Psoas muscle (tissue), 8 donors: Measurements from ENCODE around the gene FAM204A. TPM values are rescaled to one million over a fixed set of nuclear protein-coding genes. Genes with fewer than 3 reads are reported as not detected.

Experiments
- ATAC-seq, 4 donors: fragments of 200-7000 bp; cut with Tn5 transposase; one replicate each; pipeline ENCODE4 v1.9.1; 2020; ENCODE audit warnings: moderate library complexity in 3 of 4, mild to moderate bottlenecking in 2 of 4
- DNase-seq, 2 donors: peaks; one replicate each; pipeline ENCODE4 v3.0.0-alpha.2; 2020
- H3K27ac ChIP-seq: fragments of 200-600 bp; one replicate; pipeline ENCODE4 v1.8.0; 2022
- H3K27me3 ChIP-seq, 3 donors: fragments of 200-600 bp in 1 of 3; one replicate each; pipeline versions ENCODE4 v1.6.1 to v1.8.0; 2013 to 2022; ENCODE audit warnings: low read length in 2 of 3, mild to moderate bottlenecking in 2 of 3, moderate library complexity in 1 of 3; ENCODE audit not compliant: insufficient read depth in 3 of 3
- H3K36me3 ChIP-seq, 2 donors: fragments of 200-600 bp in 1 of 2; one replicate each; pipeline versions ENCODE4 v1.6.1 to v1.8.0; 2013 to 2022; ENCODE audit warnings: low read depth in 1 of 2, mild to moderate bottlenecking in 1 of 2, moderate library complexity in 1 of 2; ENCODE audit not compliant: insufficient read depth in 1 of 2
- H3K4me1 ChIP-seq: fragments of 200-600 bp; one replicate; pipeline ENCODE4 v1.8.0; 2022
- H3K4me3 ChIP-seq: fragments of 200-600 bp; one replicate; pipeline ENCODE4 v1.8.0; 2022; ENCODE audit warnings: mild to moderate bottlenecking
- H3K9me3 ChIP-seq: fragments of 200-600 bp; one replicate; pipeline ENCODE4 v1.8.0; 2022
- CTCF ChIP-seq: fragments of 200-600 bp; IDR thresholded peaks from one replicate; pipeline ENCODE4 v1.8.0; 2022; ENCODE audit warnings: antibody characterized with exemption
- WGBS, 3 donors: extraction: QIAGEN DNeasy Blood & Tissue Kit; methylation state at CpG; one replicate each; pipeline versions ENCODE4 v1.1.6 to v1.1.7; 2013; 5-methylcytosine and 5-hydroxymethylcytosine counted together
- intact Hi-C, 2 donors: fragments of 100-400 bp; cut with DNase I; formaldehyde crosslinking; loops; one replicate each; pipeline versions ENCODE4 v1.11.0 to v1.14.2; 2022
- polyA plus RNA-seq, 3 donors: library from polyadenylated mRNA; stranded (reverse); fragments of 200-250 nt; gene quantifications; one replicate each; pipeline ENCODE4 v1.2.3, GENCODE V29; 2013
- total RNA-seq, 4 donors: library from RNA; stranded (reverse); fragmentation: NEBNext Ultra II Directional in 2 of 4; extraction: Animal tissue kit (Norgen Biotek cat#: 25700) in 2 of 4; gene quantifications; one replicate each; pipeline versions ENCODE4 v1.2.1 to v1.2.4, GENCODE V29; 2021 to 2023
- donor health status: healthy with polysubstance abuse.
- donor health status: DM: no; HTN: no; CAD: no; lungs with moderate emphysema.
- donor health status: Bipolar disorder and iron deficiency.
- donor health status: healthy.
- donor health status: DM: yes; HTN: yes; CAD: no.
- donor health status: DM: no; HTN: no; CAD: no.
- donor health status: DM: no; HTN: no; CAD: no.
- donor health status: DM: yes; HTN: yes; CAD: no.

Gene FAM204A
- total and polyA plus RNA-seq, 7 donors = 30.0 to 127 (median 60.8) TPM

DNA sequence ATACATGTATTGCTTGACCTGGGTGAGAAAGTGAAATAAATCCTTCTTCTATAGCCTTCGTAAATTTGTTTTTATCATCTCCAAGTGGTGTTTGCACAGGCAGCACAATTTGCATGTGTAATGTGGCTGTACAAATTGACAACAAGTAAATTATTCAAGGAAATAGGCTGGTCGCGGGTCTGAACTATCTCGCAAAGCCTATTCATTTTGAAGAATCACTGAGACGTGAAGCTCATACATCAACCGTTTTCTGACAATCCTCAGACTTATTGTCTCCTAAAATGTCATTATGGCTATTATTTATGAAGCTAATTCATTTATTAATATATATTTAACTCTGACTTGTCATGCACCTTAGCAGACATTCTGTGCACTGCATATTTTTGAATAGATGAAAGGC, 16.2 kb upstream of the FAM204A start:
- Histone ChIP-seq H3K27me3 (no peaks in the 10 kb centered on the region), H3K36me3 (no peaks in the 10 kb centered on the region), H3K27ac (no peak overlapping the region), H3K4me1 (no peaks in the 10 kb centered on the region), H3K4me3 (no peak overlapping the region), H3K9me3 (no peaks in the 10 kb centered on the region)
- TF ChIP-seq CTCF = no peak
- DNase-seq = no peak
- ATAC-seq = no peak
- intact Hi-C loops = no loop called here
- 77 to 87% (median 85%) methylated on average over 6 of the region's 6 CpGs for WGBS, 3 donors

GRCh38 chr10:118357841-118358240, 15.7 kb upstream of the FAM204A start:
- Histone ChIP-seq H3K9me3 (no peaks in the 10 kb centered on the region), H3K4me3 (no peak overlapping the region), H3K27me3 (peaks cover 0 to under 1% (median 0%) of the 10 kb centered on the region in 3 donors), H3K27ac (no peak overlapping the region), H3K4me1 (no peaks in the 10 kb centered on the region), H3K36me3 (no peaks in the 10 kb centered on the region)
- DNase-seq (no peak), ATAC-seq (no peak)
- 58 to 73% (median 65%) methylated on average over 3 of the region's 3 CpGs for WGBS, 3 donors
- no peak for TF ChIP-seq CTCF
- intact Hi-C loops = no loop called here

DNA sequence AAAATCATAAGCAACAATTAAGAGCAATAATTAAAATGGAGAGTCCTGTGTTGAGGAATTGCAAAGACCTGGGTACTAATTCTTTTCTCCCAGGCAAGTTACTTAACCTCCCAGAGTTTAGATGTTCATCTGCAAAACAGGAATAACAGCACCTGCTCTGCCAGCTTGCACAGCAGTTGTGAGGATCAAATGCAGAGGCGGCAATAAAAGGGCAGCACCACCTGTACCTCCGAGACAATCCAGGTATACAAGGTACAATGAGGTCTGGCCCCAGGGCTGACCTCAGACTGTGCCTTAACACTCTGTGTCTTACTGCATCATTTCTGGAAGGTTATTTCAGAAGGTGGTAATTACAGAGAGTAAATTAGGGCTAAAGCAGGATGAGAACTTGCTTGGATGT, 14.5 kb upstream of the FAM204A start:
- DNase-seq (no peak), ATAC-seq (no peak)
- WGBS, 3 donors = 86 to 92% (median 87%) methylated on average over 2 of the region's 2 CpGs
- TF ChIP-seq CTCF = no peak
- Histone ChIP-seq H3K4me3 (no peak overlapping the region), H3K27me3 (peaks cover 0 to 5% (median 0%) of the 10 kb centered on the region in 3 donors), H3K9me3 (no peaks in the 10 kb centered on the region), H3K4me1 (no peaks in the 10 kb centered on the region), H3K36me3 (no peaks in the 10 kb centered on the region), H3K27ac (no peak overlapping the region)
- intact Hi-C loops = no loop called here

- no peak overlapping the region for H3K27ac ChIP-seq
- 59 to 69% (median 63%) methylated on average over 3 of the region's 3 CpGs for WGBS, 3 donors
- H3K4me3 ChIP-seq = no peak overlapping the region
- no peak for DNase-seq
- H3K4me1 ChIP-seq = no peaks in the 10 kb centered on the region
- ATAC-seq = no peak
- TF ChIP-seq CTCF = no peak
- H3K27me3 ChIP-seq = peaks cover 0 to 5% (median 0%) of the 10 kb centered on the region in 3 donors
- intact Hi-C loops = no loop called here
- H3K36me3 ChIP-seq = no peaks in the 10 kb centered on the region
- no peaks in the 10 kb centered on the region for H3K9me3 ChIP-seq
Observed at GRCh38 chr10:118355234-118355633, 13.1 kb upstream of the FAM204A start.

- no peak for TF ChIP-seq CTCF
- ATAC-seq (no peak), DNase-seq (no peak)
- H3K4me1 ChIP-seq = no peaks in the 10 kb centered on the region
- H3K36me3 ChIP-seq = no peaks in the 10 kb centered on the region
- no peak overlapping the region for H3K27ac ChIP-seq
- peaks cover 0 to 5% (median 0%) of the 10 kb centered on the region in 3 donors for H3K27me3 ChIP-seq
- 82 to 88% (median 84%) methylated on average over 3 of the region's 3 CpGs for WGBS, 3 donors
- no peaks in the 10 kb centered on the region for H3K9me3 ChIP-seq
- intact Hi-C loops = no loop called here
- no peak overlapping the region for H3K4me3 ChIP-seq
Observed at GRCh38 chr10:118349235-118349634, 7.1 kb upstream of the FAM204A start.
